PFSK-1 (cell line): Measurements from ENCODE around the gene MYO3A.

ENCODE experiments used
- FOXP2 ChIP-seq: optimal IDR thresholded peaks from 2 replicates; pipeline ENCODE3; 2011; ENCODE audit warnings: borderline replicate concordance, control low read depth, inconsistent platforms; ENCODE audit not compliant: insufficient read depth; ENCODE audit errors: extremely low read length, extremely low read depth
- POLR2AphosphoS5 ChIP-seq: IDR thresholded peaks from 2 replicates; pipeline ENCODE4 v1.6.1; 2012; ENCODE audit warnings: low read depth, mild to moderate bottlenecking, control low read depth, low read length, moderate library complexity
- REST ChIP-seq, 2 experiments: IDR thresholded peaks; 2 replicates each; pipeline versions ENCODE4 v1.6.1 to v1.8.0; 2011 to 2012; ENCODE audit warnings: low read depth in 2 of 2, low read length in 2 of 2, control low read depth in 1 of 2, inconsistent platforms in 1 of 2, mild to moderate bottlenecking in 1 of 2, moderate library complexity in 1 of 2; ENCODE audit not compliant: insufficient read depth in 1 of 2
- SIN3A ChIP-seq: IDR thresholded peaks from 2 replicates; pipeline ENCODE4 v1.6.1; 2012; ENCODE audit warnings: mild to moderate bottlenecking, low read length, moderate library complexity, borderline replicate concordance; ENCODE audit not compliant: insufficient read depth
- TAF1 ChIP-seq: IDR thresholded peaks from 2 replicates; pipeline ENCODE4 v1.6.1; 2012; ENCODE audit warnings: low read length, control low read depth, borderline replicate concordance; ENCODE audit not compliant: insufficient read depth

Gene MYO3A

GRCh38 chr10:25896421-25896820 lies 37.6 kb upstream of the MYO3A start:
- TF ChIP-seq POLR2AphosphoS5 = no peak
- no peak for TF ChIP-seq FOXP2
- no peak for TF ChIP-seq TAF1
- TF ChIP-seq SIN3A = no peak
- TF ChIP-seq REST (IDR thresholded peaks at IDR 0.05; ENCODE audit: insufficient read depth in 1 of 2, low read depth in 2 of 2, low read length in 2 of 2) = no peak

GRCh38 chr10:25899304-25899703 lies 34.7 kb upstream of the MYO3A start:
- TF ChIP-seq POLR2AphosphoS5 (no peak), REST (IDR thresholded peaks at IDR 0.05; ENCODE audit: insufficient read depth in 1 of 2, low read depth in 2 of 2, low read length in 2 of 2) (no peak), SIN3A (no peak), FOXP2 (no peak), TAF1 (no peak)

- TF ChIP-seq SIN3A = no peak
- no peak for TF ChIP-seq FOXP2
- TF ChIP-seq TAF1 = no peak
- no peak for TF ChIP-seq REST (IDR thresholded peaks at IDR 0.05; ENCODE audit: insufficient read depth in 1 of 2, low read depth in 2 of 2, low read length in 2 of 2)
- no peak for TF ChIP-seq POLR2AphosphoS5
These were observed 32.8 kb upstream of the MYO3A start for GRCh38 chr10:25901199-25901598.

GRCh38 chr10:25902002-25902401 lies 32.0 kb upstream of the MYO3A start:
- TF ChIP-seq REST (IDR thresholded peaks at IDR 0.05; ENCODE audit: insufficient read depth in 1 of 2, low read depth in 2 of 2, low read length in 2 of 2) = no peak
- TF ChIP-seq TAF1 = no peak
- TF ChIP-seq FOXP2 = no peak
- TF ChIP-seq SIN3A = no peak
- no peak for TF ChIP-seq POLR2AphosphoS5

- TF ChIP-seq POLR2AphosphoS5 (no peak), TAF1 (no peak), REST (IDR thresholded peaks at IDR 0.05; ENCODE audit: insufficient read depth in 1 of 2, low read depth in 2 of 2, low read length in 2 of 2) (no peak), FOXP2 (no peak), SIN3A (no peak)
These were observed 26.8 kb upstream of the MYO3A start for GRCh38 chr10:25907261-25907660.
